GM18508 (cell line): ENCODE results near the gene SLBP.
A peak's percentile ranks its signal among the peaks of the same experiment; 100 is the strongest.

Experiments
- ATAC-seq: cut with Tn5 transposase; IDR thresholded peaks from one replicate; pipeline ENCODE4 v1.9.1; 2021; ENCODE audit warnings: moderate number of reproducible peaks; ENCODE audit not compliant: insufficient read depth, unreplicated experiment

The SLBP gene

GRCh38 chr4:1712216-1713002 is at the start of gene SLBP:
TSS of gene SLBP (minus strand) at chr4:1712319. CDS start at chr4:1712188, 131 bp downstream.
- peak; percentile 42 for ATAC-seq

- no peak for ATAC-seq
These were observed 49.1 kb upstream of the SLBP start for GRCh38 chr4:1761130-1761689.

GRCh38 chr4:1760521-1761071 is 48.5 kb upstream of the SLBP start:
- no peak for ATAC-seq

- ATAC-seq: no peak
These were observed 47.7 kb upstream of the SLBP start for GRCh38 chr4:1759818-1760223.

- ATAC-seq: no peak
These were observed 47.2 kb upstream of the SLBP start for GRCh38 chr4:1759170-1759817.

GRCh38 chr4:1758306-1759121 is 46.4 kb upstream of the SLBP start:
- no peak for ATAC-seq

- ATAC-seq: no peak
These were observed 45.7 kb upstream of the SLBP start for GRCh38 chr4:1757836-1758235.

- no peak for ATAC-seq
These were observed 45.0 kb upstream of the SLBP start for GRCh38 chr4:1756893-1757779.

- ATAC-seq: no peak
These were observed 44.0 kb upstream of the SLBP start for GRCh38 chr4:1756079-1756478.

- ATAC-seq: no peak
These were observed 43.2 kb upstream of the SLBP start for GRCh38 chr4:1755297-1755696.

GRCh38 chr4:1754336-1754735 is 42.2 kb upstream of the SLBP start:
- ATAC-seq: no peak

- ATAC-seq: no peak
These were observed 41.7 kb upstream of the SLBP start for GRCh38 chr4:1753697-1754311.

- ATAC-seq: no peak
These were observed 41.2 kb upstream of the SLBP start for GRCh38 chr4:1753294-1753696.

- ATAC-seq: no peak
These were observed 40.3 kb upstream of the SLBP start for GRCh38 chr4:1752284-1753041.

- ATAC-seq: no peak
These were observed 39.8 kb upstream of the SLBP start for GRCh38 chr4:1751919-1752283.

- ATAC-seq: no peak
These were observed 39.2 kb upstream of the SLBP start for GRCh38 chr4:1751155-1751918.

- ATAC-seq: no peak
These were observed 38.4 kb upstream of the SLBP start for GRCh38 chr4:1750381-1751154.
